Panc1 (cell line): ENCODE measurements around the gene SPRING1.

Source experiments
- CTCF ChIP-seq: fragments of 450-650 bp; IDR thresholded peaks from 2 replicates; pipeline ENCODE4 v1.5.1; 2017; ENCODE audit warnings: mild to moderate bottlenecking
- REST ChIP-seq, 2 experiments: IDR thresholded peaks; 2 replicates each; pipeline ENCODE4 v1.6.1; 2011 to 2012; ENCODE audit warnings: low read depth in 2 of 2, control low read depth in 1 of 2, low read length in 1 of 2, mild to moderate bottlenecking in 1 of 2, moderate library complexity in 1 of 2; ENCODE audit not compliant: insufficient read depth in 1 of 2
- SIN3A ChIP-seq: IDR thresholded peaks from 2 replicates; pipeline ENCODE4 v1.6.1; 2012; ENCODE audit warnings: low read depth, mild to moderate bottlenecking, low read length, moderate library complexity, borderline replicate concordance; ENCODE audit not compliant: insufficient read depth
- TCF7L2 ChIP-seq: IDR thresholded peaks from 2 replicates; pipeline ENCODE4 v1.6.1; 2011; ENCODE audit warnings: mild to moderate bottlenecking, low read depth, low read length, inconsistent platforms

GRCh38 chr12:116779597-116779996 lies 41.7 kb upstream of the SPRING1 start:
- TF ChIP-seq CTCF = no peak
- TF ChIP-seq SIN3A = no peak
- TF ChIP-seq TCF7L2 = no peak
- TF ChIP-seq REST (IDR thresholded peaks at IDR 0.05; ENCODE audit: insufficient read depth in 1 of 2, low read depth in 2 of 2, low read length in 1 of 2) = no peak
